GM12892 (cell line): ENCODE measurements around the gene SH3RF3.

Experiments used
- DNase-seq: peaks from one replicate; pipeline ENCODE4 v3.0.0; 2011; ENCODE audit not compliant: insufficient read length
- FAIRE-seq: peaks from 2 replicates; lab custom pipeline; 2011; peaks lifted over from hg19 to GRCh38; lab: Jason Lieb, UNC
- POLR2A ChIP-seq: IDR thresholded peaks from 2 replicates; pipeline ENCODE4 v1.6.1; 2011; ENCODE audit warnings: low read depth, low read length, control low read depth
- POLR2AphosphoS5 ChIP-seq: IDR thresholded peaks from 2 replicates; pipeline ENCODE4 v1.6.1; 2011; ENCODE audit warnings: low read depth, low read length, control low read depth
- TAF1 ChIP-seq: IDR thresholded peaks from 2 replicates; pipeline ENCODE4 v1.6.1; 2011; ENCODE audit warnings: low read depth, mild to moderate bottlenecking, control low read depth, low read length, borderline replicate concordance

Gene SH3RF3

GRCh38 chr2:109481599-109481998, 352.6 kb downstream of the SH3RF3 start:
- TF ChIP-seq POLR2A: no peak
- no peak for TF ChIP-seq POLR2AphosphoS5
- TF ChIP-seq TAF1: no peak
- DNase-seq (no peak), FAIRE-seq (no peak)

- FAIRE-seq: no peak
- DNase-seq: no peak
- TF ChIP-seq TAF1: no peak
- no peak for TF ChIP-seq POLR2A
- no peak for TF ChIP-seq POLR2AphosphoS5
Measured at GRCh38 chr2:109482361-109482861, 353.4 kb downstream of the SH3RF3 start.

GRCh38 chr2:109486711-109487535, 357.9 kb downstream of the SH3RF3 start:
- DNase-seq (no peak), FAIRE-seq (no peak)
- TF ChIP-seq POLR2AphosphoS5 (no peak), POLR2A (no peak), TAF1 (no peak)

- no peak for TF ChIP-seq POLR2A
- TF ChIP-seq TAF1: no peak
- TF ChIP-seq POLR2AphosphoS5: no peak
Measured at GRCh38 chr2:109487536-109487869, 358.5 kb downstream of the SH3RF3 start.

GRCh38 chr2:109487871-109488655, 359.1 kb downstream of the SH3RF3 start:
- FAIRE-seq (no peak), DNase-seq (no peak)
- TF ChIP-seq TAF1: no peak
- no peak for TF ChIP-seq POLR2AphosphoS5
- TF ChIP-seq POLR2A: no peak

More at GRCh38 chr2:109487536-109487869, 358.5 kb downstream of the SH3RF3 start:
- no peak for FAIRE-seq
- no peak for DNase-seq

GRCh38 chr2:109489296-109489695, 360.3 kb downstream of the SH3RF3 start:
- no peak for DNase-seq
- no peak for FAIRE-seq
- TF ChIP-seq POLR2AphosphoS5: no peak
- no peak for TF ChIP-seq POLR2A
- no peak for TF ChIP-seq TAF1

GRCh38 chr2:109493176-109493935, 364.4 kb downstream of the SH3RF3 start:
- TF ChIP-seq TAF1 (no peak), POLR2AphosphoS5 (no peak), POLR2A (no peak)
- DNase-seq (no peak), FAIRE-seq (no peak)

GRCh38 chr2:109494351-109494750, 365.3 kb downstream of the SH3RF3 start:
- FAIRE-seq: no peak
- TF ChIP-seq TAF1 (no peak), POLR2A (no peak), POLR2AphosphoS5 (no peak)

GRCh38 chr2:109497463-109497862, 368.5 kb downstream of the SH3RF3 start:
- TF ChIP-seq POLR2A: no peak
- TF ChIP-seq TAF1: no peak
- no peak for TF ChIP-seq POLR2AphosphoS5
- FAIRE-seq (no peak), DNase-seq (no peak)

More at GRCh38 chr2:109494351-109494750, 365.3 kb downstream of the SH3RF3 start:
- DNase-seq: no peak

GRCh38 chr2:109497911-109498870, 369.2 kb downstream of the SH3RF3 start:
- no peak for FAIRE-seq
- DNase-seq: no peak

More at GRCh38 chr2:109497911-109498870, 369.2 kb downstream of the SH3RF3 start:
- TF ChIP-seq POLR2AphosphoS5: no peak
